Calu3 (cell line): Measurements from ENCODE around the gene ADIRF. TPM values are rescaled to one million over a fixed set of nuclear protein-coding genes. Genes with fewer than 3 reads are reported as not detected.
"Not testable (repeated sequence)": the region's sequence is repeated elsewhere in the genome, so short reads cannot be mapped to it uniquely, and the experiment has no call there.

Experiments
- BruUV-seq: library from RNA; stranded (reverse); fragments of 400-500 nt; replicated peaks from 2 replicates; lab custom pipeline; 2021; lab: Mats Ljungman, UMichigan
- CTCF ChIA-PET: fragments of 300-600 bp; sonication (Branson Sonifier 250); formaldehyde crosslinking; loops from one replicate; lab custom pipeline; 2022; ENCODE audit warnings: antibody characterized with exemption; lab: Charles Lee
- DNase-seq: peaks from one replicate; pipeline ENCODE4 v3.0.0; 2022
- H3K27ac Mint-ChIP-seq: one replicate; pipeline ENCODE4 v1.8.0; 2022; ENCODE audit warnings: mixed read lengths; ENCODE audit not compliant: unreplicated experiment
- H3K27me3 Mint-ChIP-seq: one replicate; pipeline ENCODE4 v1.8.0; 2022; ENCODE audit warnings: mixed read lengths; ENCODE audit not compliant: unreplicated experiment
- H3K36me3 Mint-ChIP-seq: one replicate; pipeline ENCODE4 v1.8.0; 2022; ENCODE audit warnings: mild to moderate bottlenecking, moderate library complexity, mixed read lengths; ENCODE audit not compliant: insufficient read depth, unreplicated experiment
- H3K4me1 Mint-ChIP-seq: one replicate; pipeline ENCODE4 v1.8.0; 2022; ENCODE audit warnings: mild to moderate bottlenecking, low read depth, mixed read lengths; ENCODE audit not compliant: unreplicated experiment
- H3K4me3 Mint-ChIP-seq: one replicate; pipeline ENCODE4 v1.8.0; 2022; ENCODE audit warnings: mild to moderate bottlenecking, low read depth, moderate library complexity, mixed read lengths; ENCODE audit not compliant: unreplicated experiment
- H3K9me3 Mint-ChIP-seq: one replicate; pipeline ENCODE4 v1.8.0; 2022; ENCODE audit warnings: low read depth, mixed read lengths; ENCODE audit not compliant: unreplicated experiment
- CTCF ChIP-seq: fragments of 200-600 bp; IDR thresholded peaks from one replicate; pipeline ENCODE4 v1.8.0; 2022; ENCODE audit warnings: antibody characterized with exemption; ENCODE audit not compliant: unreplicated experiment
- intact Hi-C: fragments of 100-400 bp; cut with micrococcal nuclease; formaldehyde crosslinking; loops from one replicate; pipeline ENCODE4 v1.10.0; 2022; ENCODE audit not compliant: unreplicated experiment
- total RNA-seq: library from RNA; stranded (reverse); gene quantifications from 2 replicates; pipeline ENCODE4 v1.2.3, GENCODE V29; 2022

ADIRF gene
- total RNA-seq, 1 experiment from 2014 or later: not detected

DNA sequence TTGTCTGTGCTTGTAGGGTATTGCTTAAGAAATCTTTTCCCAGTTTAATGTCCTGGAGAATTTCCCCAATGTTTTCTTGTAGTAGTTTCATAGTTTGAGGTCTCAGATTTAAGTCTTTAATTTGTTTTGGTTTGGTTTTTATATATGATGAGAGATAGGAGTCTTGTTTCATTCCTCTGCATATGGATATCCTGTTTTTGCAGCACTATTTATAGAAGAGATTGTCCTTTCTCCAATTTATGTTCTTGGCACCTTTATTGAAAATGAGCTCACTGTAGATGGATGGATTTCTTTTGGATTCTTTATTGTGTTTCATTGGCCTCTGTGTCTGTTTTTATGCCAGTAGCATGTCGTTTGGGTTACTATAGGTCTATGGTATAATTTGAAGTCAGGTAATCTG is 20.2 kb downstream of the ADIRF start:
- Mint-ChIP-seq H3K4me1 (no peaks in the 10 kb centered on the region), H3K27ac (no peak overlapping the region), H3K4me3 (no peak overlapping the region), H3K27me3 (no peaks in the 10 kb centered on the region), H3K9me3 (no peaks in the 10 kb centered on the region), H3K36me3 (no peaks in the 10 kb centered on the region)
- DNase-seq: no peak
- intact Hi-C loops: no loop called here
- BruUV-seq: no TSS peak
- CTCF ChIA-PET: no interaction called here
- TF ChIP-seq CTCF: no peak

DNA sequence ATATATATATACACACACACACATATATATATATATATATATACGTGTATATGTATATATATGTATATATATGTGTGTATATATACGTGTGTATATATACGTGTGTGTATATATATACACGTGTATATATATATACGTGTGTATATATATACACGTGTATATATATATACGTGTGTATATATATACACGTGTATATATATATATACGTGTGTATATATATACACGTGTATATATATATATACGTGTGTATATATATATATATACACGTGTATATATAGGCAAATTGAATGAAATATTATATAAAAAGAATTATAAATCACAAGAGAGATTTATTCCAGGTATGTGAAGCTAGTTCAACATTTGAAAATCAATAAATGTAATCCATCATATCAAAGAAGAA is 23.1 kb downstream of the ADIRF start:
- CTCF ChIA-PET, H3K4me1 Mint-ChIP-seq, H3K36me3 Mint-ChIP-seq, intact Hi-C loops, H3K9me3 Mint-ChIP-seq, DNase-seq, H3K27me3 Mint-ChIP-seq, BruUV-seq, H3K4me3 Mint-ChIP-seq, H3K27ac Mint-ChIP-seq: not testable (repeated sequence)

- Mint-ChIP-seq H3K9me3 (no peaks in the 10 kb centered on the region), H3K4me3 (no peak overlapping the region), H3K27me3 (no peaks in the 10 kb centered on the region), H3K4me1 (no peaks in the 10 kb centered on the region), H3K36me3 (no peaks in the 10 kb centered on the region), H3K27ac (no peak overlapping the region)
- CTCF ChIA-PET: no interaction called here
- intact Hi-C loops: no loop called here
- no TSS peak for BruUV-seq
- no peak for DNase-seq
- no peak for TF ChIP-seq CTCF
These were observed 24.2 kb downstream of the ADIRF start for GRCh38 chr10:86992456-86992855.

DNA sequence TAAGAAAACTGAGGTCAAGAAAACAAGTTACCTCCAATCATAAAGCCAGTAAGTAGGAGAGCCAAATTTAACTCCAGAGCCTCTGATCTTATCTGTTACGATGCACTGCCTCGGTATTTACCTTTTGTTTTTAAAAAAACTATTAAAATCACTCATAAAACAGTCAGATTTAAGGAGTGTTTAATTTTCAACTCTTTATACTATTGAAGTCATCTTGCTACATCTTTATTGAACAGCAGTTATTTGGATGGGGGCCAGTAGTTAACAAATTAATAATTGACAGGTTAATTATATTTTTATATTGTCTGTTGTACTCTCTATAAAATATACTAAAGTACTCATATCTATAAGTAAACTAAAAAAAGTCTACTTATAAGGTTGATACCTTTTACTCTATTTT is 24.6 kb downstream of the ADIRF start:
- no peak overlapping the region for H3K4me3 Mint-ChIP-seq
- no peak for TF ChIP-seq CTCF
- no TSS peak for BruUV-seq
- intact Hi-C loops: no loop called here
- no peak for DNase-seq
- CTCF ChIA-PET: no interaction called here
- H3K4me1 Mint-ChIP-seq: no peaks in the 10 kb centered on the region
- H3K9me3 Mint-ChIP-seq: no peaks in the 10 kb centered on the region
- no peaks in the 10 kb centered on the region for H3K27me3 Mint-ChIP-seq
- H3K36me3 Mint-ChIP-seq: no peaks in the 10 kb centered on the region
- H3K27ac Mint-ChIP-seq: no peak overlapping the region

DNA sequence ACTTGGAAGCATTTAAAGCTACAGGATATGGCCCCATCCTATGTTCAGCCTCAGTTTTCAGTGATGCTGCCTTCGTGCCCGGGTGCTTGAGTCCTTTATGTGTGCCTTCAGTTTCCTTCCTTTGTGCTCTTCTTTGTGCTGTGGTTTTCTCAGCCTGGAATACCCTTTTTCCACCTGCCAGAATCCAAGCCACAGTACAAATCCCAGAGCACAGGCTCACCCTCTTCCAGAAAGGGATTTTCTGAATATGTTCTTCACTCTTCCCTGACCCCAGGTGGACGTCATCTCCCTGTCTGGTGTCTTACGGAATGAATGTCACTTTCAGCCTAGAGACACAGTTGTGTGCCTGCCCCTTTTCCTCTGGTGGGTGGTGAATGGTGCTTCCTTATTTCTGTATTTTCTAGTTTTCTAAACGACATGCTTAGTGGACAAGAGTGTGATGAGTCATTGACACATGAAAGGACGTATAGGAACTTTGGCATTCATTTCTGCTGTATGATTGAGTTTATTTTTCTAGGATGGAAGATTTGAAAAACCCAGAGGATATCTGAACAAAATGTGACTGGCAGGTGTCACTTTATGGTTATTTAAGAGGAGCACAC is 31.6 kb downstream of the ADIRF start:
- H3K27ac Mint-ChIP-seq, H3K36me3 Mint-ChIP-seq, H3K4me3 Mint-ChIP-seq, DNase-seq, intact Hi-C loops, H3K4me1 Mint-ChIP-seq, BruUV-seq, CTCF ChIA-PET, H3K9me3 Mint-ChIP-seq, H3K27me3 Mint-ChIP-seq: not testable (repeated sequence)
